Brain microvascular endothelial cell (primary cell): Measurements from ENCODE around the gene GALNT9.
"Not testable (repeated sequence)": the region's sequence is repeated elsewhere in the genome, so short reads cannot be mapped to it uniquely, and the experiment has no call there.

Source experiments
- DNase-seq: peaks from one replicate; pipeline ENCODE4 v3.0.0-alpha.2; 2020
- H3K27ac ChIP-seq: fragments of 250-450 bp; sonication (Bioruptor Pico); 2 replicates; pipeline ENCODE4 v1.5.1; 2020; ENCODE audit warnings: mild to moderate bottlenecking, moderate library complexity
- H3K27me3 ChIP-seq: fragments of 250-450 bp; sonication (Bioruptor Pico); replicated peaks from 2 replicates; pipeline ENCODE4 v1.5.1; 2020; ENCODE audit warnings: mild to moderate bottlenecking
- H3K36me3 ChIP-seq: fragments of 250-450 bp; sonication (Bioruptor Pico); replicated peaks from 2 replicates; pipeline ENCODE4 v1.5.1; 2020; ENCODE audit warnings: mild to moderate bottlenecking
- H3K4me3 ChIP-seq: 2 replicates; pipeline ENCODE4 v1.5.1; 2011; ENCODE audit warnings: low read depth, mild to moderate bottlenecking, control low read depth, low read length, moderate library complexity
- CTCF ChIP-seq: IDR thresholded peaks from 2 replicates; pipeline ENCODE4 v1.5.1; 2011; ENCODE audit warnings: low read depth, mild to moderate bottlenecking, moderate library complexity, low read length, control low read depth, inconsistent platforms; ENCODE audit errors: missing control alignments
- in situ Hi-C: cut with HindIII; loops from 2 replicates; pipeline ENCODE4 v1.10.0; 2017; ENCODE audit warnings: low sequenced_read_pairs, low pct_ligation_motif_present

GALNT9 gene

GRCh38 chr12:132270516-132270915, 58.9 kb downstream of the GALNT9 start:
- Histone ChIP-seq H3K27ac (no peak overlapping the region), H3K4me3 (no peak overlapping the region), H3K36me3 (no peaks in the 10 kb centered on the region), H3K27me3 (peaks cover 17% of the 10 kb centered on the region)
- in situ Hi-C loops: no loop called here
- no peak for TF ChIP-seq CTCF
- no peak for DNase-seq

GRCh38 chr12:132269271-132269968, 60.0 kb downstream of the GALNT9 start:
- peaks cover 9% of the 10 kb centered on the region for H3K27me3 ChIP-seq
- H3K36me3 ChIP-seq: no peaks in the 10 kb centered on the region
- no peak for TF ChIP-seq CTCF
- H3K4me3 ChIP-seq: no peak overlapping the region
- no peak for DNase-seq
- no peak overlapping the region for H3K27ac ChIP-seq
- in situ Hi-C loops: no loop called here

GRCh38 chr12:132268674-132269073, 60.7 kb downstream of the GALNT9 start:
- no peak for DNase-seq
- Histone ChIP-seq H3K4me3 (no peak overlapping the region), H3K36me3 (no peaks in the 10 kb centered on the region), H3K27ac (no peak overlapping the region), H3K27me3 (peaks cover 9% of the 10 kb centered on the region)
- in situ Hi-C loops: no loop called here
- TF ChIP-seq CTCF: no peak

- Histone ChIP-seq H3K27me3 (peaks cover 5% of the 10 kb centered on the region), H3K36me3 (no peaks in the 10 kb centered on the region), H3K4me3 (no peak overlapping the region), H3K27ac (no peak overlapping the region)
- in situ Hi-C loops: no loop called here
- TF ChIP-seq CTCF: no peak
- no peak for DNase-seq
These were observed 61.5 kb downstream of the GALNT9 start for GRCh38 chr12:132267873-132268272.

GRCh38 chr12:132266802-132267201, 62.6 kb downstream of the GALNT9 start:
- Histone ChIP-seq H3K36me3 (no peaks in the 10 kb centered on the region), H3K27ac (no peak overlapping the region), H3K27me3 (peaks cover 5% of the 10 kb centered on the region), H3K4me3 (no peak overlapping the region)
- TF ChIP-seq CTCF: no peak
- DNase-seq: no peak
- in situ Hi-C loops: no loop called here

DNA sequence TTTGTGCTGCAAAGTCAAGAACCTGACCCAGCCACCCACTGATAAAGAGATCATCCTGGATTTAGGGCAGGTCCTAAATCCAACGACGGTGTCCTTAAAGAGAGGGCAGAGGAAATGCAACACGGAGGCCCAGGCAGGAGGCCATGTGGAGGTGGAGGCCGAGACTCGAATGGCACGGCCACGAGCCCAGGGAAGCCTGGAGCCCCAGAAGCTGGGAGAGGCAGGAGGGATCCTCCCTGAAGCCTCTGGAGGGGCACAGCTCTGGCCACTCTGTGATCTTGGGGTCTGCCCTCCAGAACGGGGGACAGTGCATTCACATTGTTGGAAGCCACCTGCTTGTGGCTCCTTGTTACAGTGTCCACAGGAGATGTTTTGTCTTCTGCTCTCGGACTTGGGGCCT, 63.0 kb downstream of the GALNT9 start:
- peaks cover 5% of the 10 kb centered on the region for H3K27me3 ChIP-seq
- no peaks in the 10 kb centered on the region for H3K36me3 ChIP-seq
- no peak for DNase-seq
- in situ Hi-C loops: no loop called here
- no peak overlapping the region for H3K27ac ChIP-seq
- TF ChIP-seq CTCF: no peak
- H3K4me3 ChIP-seq: no peak overlapping the region

- in situ Hi-C loops, H3K27me3 ChIP-seq, H3K27ac ChIP-seq, DNase-seq, H3K4me3 ChIP-seq, H3K36me3 ChIP-seq: not testable (repeated sequence)
These were observed 63.6 kb downstream of the GALNT9 start for GRCh38 chr12:132265822-132266221.
